Measurements from ENCODE around the gene ZFHX3. TPM values are rescaled to one million over a fixed set of nuclear protein-coding genes. Genes with fewer than 3 reads are reported as not detected.

ZFHX3 gene
- total RNA-seq, 2 experiments from 2014 or later = 0.63 to 0.64 TPM

DNA sequence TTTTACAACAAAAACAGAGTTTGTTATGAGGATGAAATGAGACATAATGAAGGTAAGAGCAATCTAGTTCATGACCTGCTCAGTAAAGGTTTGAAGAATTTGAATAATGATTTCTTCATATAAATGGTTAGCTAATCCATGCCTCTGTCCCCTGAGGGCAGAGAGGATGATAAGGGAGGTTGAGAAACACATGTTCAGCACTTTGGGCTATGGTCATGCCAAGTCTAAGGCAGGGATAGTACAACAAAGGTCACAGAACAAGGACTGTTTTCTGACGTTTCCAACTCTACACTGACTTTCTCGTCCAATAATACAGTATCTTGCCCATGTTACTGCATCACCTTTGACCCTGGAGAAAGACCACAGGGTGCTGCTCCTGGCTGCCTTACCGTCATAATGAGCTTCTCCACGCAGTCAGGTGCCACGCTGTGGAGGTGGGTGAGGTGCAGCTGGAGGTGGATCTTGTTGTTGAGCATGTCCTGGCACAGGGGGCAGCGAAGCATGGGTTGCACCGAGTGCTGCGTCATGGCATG is 236.7 kb downstream of the ZFHX3 start:
- no peaks in the 10 kb centered on the region for H3K9me3 ChIP-seq (ENCODE audit: control insufficient read depth in 1 of 2, insufficient read depth in 1 of 2, low read length in 2 of 2)
- ChIA-PET CTCF (no interaction called here), POLR2A (no interaction called here)
- DNase-seq (no peak), ATAC-seq (ENCODE audit: poor library complexity) (no peak)
- TF ChIP-seq CTCF (IDR thresholded peaks at IDR 0.05) = no peak
- no peaks in the 10 kb centered on the region for H3K4me1 Mint-ChIP-seq (ENCODE audit: low read depth)
- intact Hi-C loops (cut with DNase I, micrococcal nuclease) = no loop called here
- no peaks in the 10 kb centered on the region for H3K27me3 ChIP-seq (ENCODE audit: control insufficient read depth in 1 of 2, insufficient read depth in 2 of 2, low read length in 2 of 2)
- no peaks in the 10 kb centered on the region for H3K9me3 Mint-ChIP-seq
- no peaks in the 10 kb centered on the region for H3K36me3 Mint-ChIP-seq (ENCODE audit: low read depth)
- no peak overlapping the region for H3K27ac ChIP-seq (ENCODE audit: low read depth in 1 of 2, low read length in 2 of 2)
- no peak overlapping the region for H3K4me3 ChIP-seq (ENCODE audit: low read length)
- no peaks in the 10 kb centered on the region for H3K27me3 Mint-ChIP-seq
- no peak overlapping the region for H3K27ac Mint-ChIP-seq
- H3K36me3 ChIP-seq (ENCODE audit: insufficient read depth, low read length) = no peaks in the 10 kb centered on the region
- H3K4me1 ChIP-seq (ENCODE audit: insufficient read depth, low read length) = no peaks in the 10 kb centered on the region
- H3K4me3 Mint-ChIP-seq = no peak overlapping the region

GRCh38 chr16:72810480-72810879 is 237.4 kb downstream of the ZFHX3 start:
- DNase-seq = no peak
- POLR2A ChIA-PET = no interaction called here
- H3K27ac Mint-ChIP-seq = no peak overlapping the region
- intact Hi-C loops (cut with DNase I, micrococcal nuclease) = no loop called here
- Histone ChIP-seq H3K4me3 (ENCODE audit: low read length) (no peak overlapping the region), H3K36me3 (ENCODE audit: insufficient read depth, low read length) (no peaks in the 10 kb centered on the region), H3K9me3 (ENCODE audit: control insufficient read depth in 1 of 2, insufficient read depth in 1 of 2, low read length in 2 of 2) (no peaks in the 10 kb centered on the region), H3K4me1 (ENCODE audit: insufficient read depth, low read length) (no peaks in the 10 kb centered on the region), H3K27me3 (ENCODE audit: control insufficient read depth in 1 of 2, insufficient read depth in 2 of 2, low read length in 2 of 2) (no peaks in the 10 kb centered on the region), H3K27ac (ENCODE audit: low read depth in 1 of 2, low read length in 2 of 2) (no peak overlapping the region)
- H3K9me3 Mint-ChIP-seq = no peaks in the 10 kb centered on the region
- CTCF ChIA-PET = no interaction called here
- no peak overlapping the region for H3K4me3 Mint-ChIP-seq
- H3K27me3 Mint-ChIP-seq = no peaks in the 10 kb centered on the region
- ATAC-seq (ENCODE audit: poor library complexity) = no peak
- no peak for TF ChIP-seq CTCF (IDR thresholded peaks at IDR 0.05)
- no peaks in the 10 kb centered on the region for H3K36me3 Mint-ChIP-seq (ENCODE audit: low read depth)
- H3K4me1 Mint-ChIP-seq (ENCODE audit: low read depth) = no peaks in the 10 kb centered on the region

- CTCF ChIA-PET = no interaction called here
- Mint-ChIP-seq H3K4me3 (no peak overlapping the region), H3K27ac (no peak overlapping the region), H3K36me3 (ENCODE audit: low read depth) (no peaks in the 10 kb centered on the region), H3K9me3 (no peaks in the 10 kb centered on the region), H3K27me3 (no peaks in the 10 kb centered on the region), H3K4me1 (ENCODE audit: low read depth) (no peaks in the 10 kb centered on the region)
- Histone ChIP-seq H3K27me3 (ENCODE audit: control insufficient read depth in 1 of 2, insufficient read depth in 2 of 2, low read length in 2 of 2) (no peaks in the 10 kb centered on the region), H3K9me3 (ENCODE audit: control insufficient read depth in 1 of 2, insufficient read depth in 1 of 2, low read length in 2 of 2) (no peaks in the 10 kb centered on the region), H3K36me3 (ENCODE audit: insufficient read depth, low read length) (no peaks in the 10 kb centered on the region), H3K4me3 (ENCODE audit: low read length) (no peak overlapping the region), H3K27ac (ENCODE audit: low read depth in 1 of 2, low read length in 2 of 2) (no peak overlapping the region), H3K4me1 (ENCODE audit: insufficient read depth, low read length) (no peaks in the 10 kb centered on the region)
- no peak for ATAC-seq (ENCODE audit: poor library complexity)
- DNase-seq = no peak
- POLR2A ChIA-PET = no interaction called here
- TF ChIP-seq CTCF (IDR thresholded peaks at IDR 0.05) = no peak
- intact Hi-C loops (cut with DNase I, micrococcal nuclease) = no loop called here
Observed at GRCh38 chr16:72809446-72809845, 238.5 kb downstream of the ZFHX3 start.

All from CD4-positive, alpha-beta T cell (primary cell).